Hematopoietic multipotent progenitor cell treated with erythropoietin and hydrocortisone succinate and interleukin-3 and kit ligand, for 8 days (in vitro differentiated cells): ENCODE results near the gene CPPED1.

Experiments
- DNase-seq: peaks from one replicate; pipeline ENCODE4 v3.0.0-alpha.2; 2015

CPPED1 gene

DNA sequence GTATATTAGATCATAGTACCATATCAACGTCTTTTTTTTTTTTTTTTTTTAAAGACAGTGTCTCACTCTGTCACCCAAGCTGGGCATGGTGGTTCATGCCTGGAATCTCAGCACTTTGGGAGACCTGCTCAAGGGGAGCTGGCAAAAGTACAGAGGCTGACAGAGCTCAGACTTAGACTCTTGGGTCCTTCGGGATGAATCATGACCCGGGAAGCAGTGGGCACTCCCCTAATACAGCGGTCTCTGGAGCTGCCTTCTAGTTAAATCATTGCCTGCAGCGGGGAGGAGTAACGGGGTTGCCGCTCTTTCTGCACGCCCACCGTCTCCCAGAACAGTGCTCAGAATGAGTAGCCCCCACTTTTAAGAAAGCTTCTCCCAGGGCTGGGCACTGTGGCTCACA, 174.4 kb downstream of the CPPED1 start:
- no peak for DNase-seq

- no peak for DNase-seq
Measured at GRCh38 chr16:12628536-12628935, 175.2 kb downstream of the CPPED1 start.

DNA sequence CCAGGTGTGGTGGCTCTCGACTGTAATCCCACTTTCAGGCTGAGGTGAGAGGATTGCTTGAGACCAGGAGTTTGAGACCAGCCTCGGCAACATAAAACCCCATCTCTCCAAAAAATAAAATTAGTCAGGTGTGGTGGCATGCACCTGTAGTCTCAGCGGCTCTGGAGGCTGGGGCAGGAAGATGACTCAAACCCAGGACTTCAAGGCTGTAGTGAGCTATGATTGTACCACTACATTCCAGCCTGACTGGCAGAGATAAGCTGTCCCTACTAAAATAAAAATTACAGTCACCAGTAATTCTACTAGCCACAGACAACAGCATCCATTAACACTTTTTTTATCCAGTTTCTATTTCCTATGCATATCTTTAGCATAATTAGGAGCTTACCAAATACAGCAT, 176.3 kb downstream of the CPPED1 start:
- no peak for DNase-seq

DNA sequence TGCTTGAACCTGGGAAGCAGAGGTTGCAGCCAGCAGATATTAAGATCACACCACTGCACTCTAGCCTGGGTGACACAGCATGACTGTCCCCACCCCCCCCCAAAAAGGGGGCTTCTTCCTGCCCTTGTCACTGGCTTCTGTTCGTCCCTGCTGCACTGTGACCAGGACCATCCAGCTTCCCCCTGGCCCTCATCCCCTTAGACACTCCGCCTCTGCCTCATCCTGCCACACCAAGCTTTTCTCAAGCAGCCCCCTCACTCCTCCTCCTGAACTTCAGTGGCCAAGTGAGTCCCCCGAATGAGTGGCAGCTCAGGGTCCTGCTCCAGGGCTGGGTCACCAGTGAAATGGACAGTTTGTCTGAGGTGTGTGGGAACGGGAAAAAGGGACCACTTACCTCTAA, 177.3 kb downstream of the CPPED1 start:
- DNase-seq = no peak

DNA sequence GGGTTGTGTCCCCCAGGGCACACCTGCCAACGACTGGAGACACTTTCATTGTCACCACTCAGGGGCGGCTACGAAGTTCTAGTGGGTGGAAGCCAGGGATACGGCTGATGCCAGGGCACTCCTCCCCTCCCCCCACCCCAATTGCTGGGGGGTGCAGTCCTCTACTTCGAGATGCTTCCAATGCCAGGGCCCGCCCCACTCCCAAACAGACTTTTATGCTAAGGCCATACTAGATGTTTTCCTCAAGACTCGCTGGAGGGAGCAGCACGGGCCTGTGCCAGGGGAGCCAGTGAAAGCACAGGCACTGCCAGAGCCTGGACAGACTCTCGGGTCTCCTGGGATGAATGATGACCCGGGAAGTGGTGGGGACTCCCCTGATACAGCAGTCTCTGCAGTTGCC, 178.0 kb downstream of the CPPED1 start:
- no peak for DNase-seq

GRCh38 chr16:12625068-12625467, 178.6 kb downstream of the CPPED1 start:
- DNase-seq = no peak

DNA sequence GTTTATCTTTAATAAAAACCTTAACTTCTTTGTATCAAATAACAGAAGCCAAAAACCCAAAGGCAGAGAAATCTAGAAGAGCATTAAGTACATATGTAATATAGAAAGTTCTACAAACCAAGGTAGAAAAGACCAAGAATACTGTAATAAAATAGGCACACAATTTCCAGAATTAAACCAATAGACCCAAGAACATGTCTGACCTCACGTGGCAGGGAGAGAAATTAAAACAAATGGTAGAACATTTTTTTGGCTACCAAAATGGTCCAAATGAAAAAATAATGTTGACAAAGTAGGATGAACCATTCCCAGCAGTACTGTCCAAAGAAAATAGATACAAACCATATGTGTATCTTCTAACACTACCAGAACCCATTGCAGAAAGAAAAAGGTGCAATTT, 183.5 kb downstream of the CPPED1 start:
- no peak for DNase-seq

DNA sequence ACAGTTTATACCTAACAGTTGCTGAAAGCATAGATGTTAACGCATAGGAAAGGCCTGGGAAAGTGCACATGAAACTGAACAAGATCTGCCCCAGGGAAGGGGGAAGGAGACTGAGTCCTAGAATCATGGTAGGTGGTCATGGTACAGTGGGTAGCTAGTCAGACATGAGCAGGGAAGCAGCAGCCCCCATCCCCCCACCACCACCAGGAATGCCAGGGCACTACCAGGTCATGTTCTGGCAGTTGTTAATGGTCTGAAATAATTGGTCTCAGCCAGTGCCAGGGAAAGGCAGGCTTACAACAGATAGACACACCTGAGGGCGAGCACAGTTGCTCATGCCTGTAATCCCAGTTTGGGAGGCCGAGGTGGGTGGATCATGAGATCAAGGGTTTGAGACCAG, 185.2 kb downstream of the CPPED1 start:
- no peak for DNase-seq

DNA sequence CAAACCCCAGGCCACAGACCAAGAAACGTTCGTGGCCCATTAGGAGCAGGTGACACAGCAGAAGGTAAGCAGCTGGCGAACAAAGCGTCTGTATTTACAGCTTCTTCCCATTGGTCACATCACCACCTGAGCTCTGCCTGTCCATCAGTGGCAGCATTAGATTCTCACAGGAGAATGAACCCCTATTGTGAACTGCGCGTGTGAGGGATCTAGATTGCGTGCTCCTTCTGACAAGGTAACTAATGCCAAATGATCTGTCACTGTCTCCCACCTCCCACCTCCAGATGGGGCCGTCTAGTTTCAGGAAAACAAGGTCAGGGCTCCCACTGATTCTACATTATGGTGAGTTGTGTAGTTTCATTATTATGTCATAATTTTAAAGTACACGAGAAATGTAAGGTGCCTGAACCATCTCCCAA, 186.3 kb downstream of the CPPED1 start:
- DNase-seq = no peak

- no peak for DNase-seq
Measured at GRCh38 chr16:12614662-12615278, 188.9 kb downstream of the CPPED1 start.

DNA sequence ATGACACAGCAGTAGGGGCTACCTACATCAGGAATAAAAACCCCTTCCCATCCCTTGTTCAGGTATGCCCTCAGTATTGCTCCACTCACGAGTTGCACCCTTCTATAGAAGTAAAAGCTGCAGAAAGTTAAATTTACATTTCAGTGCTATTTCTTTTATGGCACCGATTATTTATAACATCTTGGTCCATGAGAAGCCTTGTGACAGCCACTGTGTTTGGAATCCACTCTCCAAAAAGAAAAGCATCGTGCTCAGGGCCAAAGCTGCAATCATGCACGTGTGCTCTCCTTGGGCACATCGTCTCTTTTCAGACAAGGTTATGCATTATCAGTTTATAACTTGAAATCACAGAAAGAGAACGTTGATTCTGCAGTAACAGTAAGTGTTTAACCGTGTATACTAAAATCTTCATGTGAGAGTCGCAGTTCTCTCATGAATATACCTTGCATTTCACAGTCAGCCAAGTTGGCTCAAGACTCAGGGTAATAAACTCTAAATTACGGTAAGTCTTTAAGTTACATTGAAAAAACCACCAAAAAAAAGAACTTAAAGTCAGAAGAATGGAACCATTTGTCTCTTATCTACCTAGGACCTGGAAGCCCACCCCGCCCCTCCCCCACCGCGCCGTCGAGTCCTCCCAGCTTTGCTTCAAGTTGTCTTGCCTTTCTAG, 189.6 kb downstream of the CPPED1 start:
- DNase-seq = no peak

DNA sequence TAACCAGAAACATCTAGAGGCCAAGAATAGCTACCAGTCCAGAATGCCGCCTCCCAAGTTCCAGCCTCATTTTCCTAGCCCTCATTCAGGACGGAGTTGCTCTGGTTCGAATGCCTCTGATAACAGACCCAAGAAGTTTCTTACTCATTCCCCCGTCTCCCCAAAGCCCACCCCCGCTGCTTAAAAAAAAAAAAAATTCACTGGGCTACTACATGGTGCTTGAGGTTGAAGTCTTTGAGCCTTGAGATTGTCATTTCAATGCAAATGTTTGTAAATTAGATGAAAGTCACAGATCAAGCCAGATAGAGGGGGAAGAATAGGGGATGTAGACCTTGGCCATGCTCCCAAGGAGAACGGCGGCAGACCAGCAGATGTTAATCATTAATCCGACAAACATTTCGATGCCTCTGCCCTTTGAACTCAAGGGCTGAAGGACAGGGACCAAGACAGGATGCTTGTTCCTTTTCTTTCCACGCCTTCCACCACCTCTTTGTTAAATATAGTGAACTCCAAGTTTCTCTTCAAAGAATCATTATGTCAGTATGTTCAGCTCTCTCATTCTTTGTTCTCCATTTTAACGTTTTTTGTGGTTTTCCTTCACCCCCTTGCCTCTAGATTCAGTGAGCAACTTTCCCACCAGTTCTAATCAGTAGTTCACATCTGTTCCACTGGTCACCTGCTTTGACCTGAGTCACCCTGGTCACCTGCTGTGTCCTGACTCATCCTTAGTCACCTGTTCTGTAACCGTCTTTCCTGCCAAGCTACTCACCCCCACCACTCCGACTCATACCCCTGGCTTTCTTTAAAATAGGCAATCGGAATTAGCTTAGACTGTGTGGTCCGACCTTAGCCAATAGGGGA, 190.3 kb downstream of the CPPED1 start:
- peak; percentile 44 for DNase-seq

DNA sequence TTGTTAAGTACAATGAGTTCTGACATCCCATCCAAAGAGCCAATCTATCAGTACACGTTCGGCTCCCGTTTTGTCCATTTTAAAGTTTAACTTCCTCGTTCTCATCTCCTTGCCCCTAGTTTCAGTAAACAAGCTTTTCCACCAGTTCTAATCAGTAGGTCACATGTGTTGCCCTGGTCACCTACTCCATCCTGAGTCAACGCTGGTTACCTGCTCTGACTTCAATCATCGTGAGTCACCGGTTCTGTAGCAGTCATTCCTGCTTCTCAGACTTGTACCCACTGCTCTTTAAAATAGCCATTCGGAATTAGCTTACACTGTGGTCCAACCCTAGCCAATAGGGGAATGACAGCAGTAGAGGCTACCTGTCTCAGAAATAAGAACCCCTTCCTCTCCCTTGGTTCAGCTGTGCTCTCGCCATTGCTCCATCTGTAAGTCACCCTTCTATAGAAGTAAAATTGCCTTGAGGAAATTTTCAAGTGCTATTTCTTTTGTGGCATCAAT, 191.0 kb downstream of the CPPED1 start:
- DNase-seq = no peak

DNA sequence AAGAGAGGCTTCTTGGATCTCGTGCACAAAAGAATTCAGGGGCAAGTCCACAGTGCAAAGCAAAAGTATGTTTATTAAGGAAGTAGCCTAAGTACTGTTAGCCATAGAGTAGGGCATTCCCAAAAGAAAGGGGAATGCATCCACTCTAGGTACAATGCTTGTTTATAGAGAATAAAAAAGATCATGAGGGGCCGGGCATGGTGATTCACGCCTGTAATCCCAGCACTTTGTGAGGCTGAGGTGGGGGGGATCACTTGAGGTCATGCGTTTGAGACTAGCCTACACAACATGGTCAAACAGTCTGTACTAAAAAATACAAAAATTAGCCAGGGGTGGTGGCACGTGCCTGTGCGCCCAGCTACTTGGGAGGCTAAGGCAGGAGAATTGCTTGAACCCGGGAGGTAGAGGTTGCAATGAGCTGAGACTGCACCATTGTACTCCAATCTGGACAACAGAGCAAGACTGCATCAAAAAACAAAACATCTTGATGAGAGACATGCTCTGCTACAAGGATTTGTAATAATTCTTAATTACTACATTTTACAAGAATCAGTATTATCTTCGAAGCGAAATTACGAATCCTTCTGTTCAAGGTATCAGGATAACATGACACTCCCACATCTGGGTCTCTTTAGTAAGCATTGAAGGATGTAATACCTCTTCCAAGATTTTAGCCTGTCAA, 191.6 kb downstream of the CPPED1 start:
- no peak for DNase-seq

- no peak for DNase-seq
Measured at GRCh38 chr16:12611006-12611477, 192.6 kb downstream of the CPPED1 start.

GRCh38 chr16:12609937-12610699, 193.6 kb downstream of the CPPED1 start:
- DNase-seq = no peak
